IMR-90 (cell line): ENCODE results near the gene IL17C.

Source experiments
- BHLHE40 ChIP-seq: fragments of 150-350 bp; IDR thresholded peaks from 2 replicates; pipeline ENCODE4 v1.6.1; 2016; ENCODE audit warnings: mild to moderate bottlenecking, low read depth, low read length
- CHD1 ChIP-seq: IDR thresholded peaks from 2 replicates; pipeline ENCODE4 v1.6.1; 2012; ENCODE audit warnings: low read depth, low read length, improper control_type of control experiment
- CTCF ChIP-seq: conservative IDR thresholded peaks from 2 replicates; pipeline ENCODE4 v1.5.1; 2012; ENCODE audit warnings: mild to moderate bottlenecking, low read depth, low read length, improper control_type of control experiment
- ELK1 ChIP-seq: fragments of 150-350 bp; IDR thresholded peaks from 2 replicates; pipeline ENCODE4 v1.6.1; 2016; ENCODE audit warnings: low read depth, mild to moderate bottlenecking, low read length, moderate library complexity, borderline replicate concordance
- MAZ ChIP-seq: IDR thresholded peaks from 2 replicates; pipeline ENCODE4 v1.6.1; 2012; ENCODE audit warnings: low read depth, mild to moderate bottlenecking, low read length, improper control_type of control experiment, moderate library complexity, borderline replicate concordance
- MXI1 ChIP-seq: IDR thresholded peaks from 2 replicates; pipeline ENCODE4 v1.6.1; 2012; ENCODE audit warnings: low read depth, mild to moderate bottlenecking, low read length, moderate library complexity, borderline replicate concordance
- POLR2A ChIP-seq: IDR thresholded peaks from 2 replicates; pipeline ENCODE4 v1.6.1; 2012; ENCODE audit warnings: mild to moderate bottlenecking, low read depth, low read length
- RAD21 ChIP-seq: IDR thresholded peaks from 2 replicates; pipeline ENCODE4 v1.6.1; 2012; ENCODE audit warnings: low read length, improper control_type of control experiment
- RCOR1 ChIP-seq: IDR thresholded peaks from 2 replicates; pipeline ENCODE4 v1.6.1; 2012; ENCODE audit warnings: mild to moderate bottlenecking, low read length, improper control_type of control experiment; ENCODE audit not compliant: insufficient replicate concordance
- RFX5 ChIP-seq: IDR thresholded peaks from 2 replicates; pipeline ENCODE4 v1.8.0; 2012; ENCODE audit warnings: low read depth, mild to moderate bottlenecking, low read length, moderate library complexity
- TF ChIP-seq, protein P1 (sequence below): fragments of 150-350 bp; IDR thresholded peaks from 2 replicates; pipeline ENCODE4 v1.6.1; 2017; ENCODE audit warnings: mild to moderate bottlenecking, antibody characterized with exemption, low read length, low read depth

DNA sequence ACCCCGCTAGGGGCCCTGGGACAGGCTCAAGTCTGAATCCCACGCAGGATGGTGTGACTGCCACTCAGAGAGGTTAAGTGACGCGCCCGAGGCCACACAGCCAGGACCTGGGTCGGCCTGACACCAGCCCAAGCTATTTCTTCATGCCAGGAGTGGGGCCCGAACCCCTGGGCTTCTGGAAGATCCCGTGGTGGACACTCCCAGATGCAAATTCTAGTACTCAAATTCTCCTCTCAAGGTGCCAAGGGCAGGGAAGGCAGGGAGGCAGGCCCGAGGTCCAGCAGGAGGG lies 5.2 kb downstream of the IL17C start:
- TF ChIP-seq CTCF = no peak
- TF ChIP-seq RFX5 = no peak
- TF ChIP-seq MAZ = no peak
- TF ChIP-seq, protein P1, sequence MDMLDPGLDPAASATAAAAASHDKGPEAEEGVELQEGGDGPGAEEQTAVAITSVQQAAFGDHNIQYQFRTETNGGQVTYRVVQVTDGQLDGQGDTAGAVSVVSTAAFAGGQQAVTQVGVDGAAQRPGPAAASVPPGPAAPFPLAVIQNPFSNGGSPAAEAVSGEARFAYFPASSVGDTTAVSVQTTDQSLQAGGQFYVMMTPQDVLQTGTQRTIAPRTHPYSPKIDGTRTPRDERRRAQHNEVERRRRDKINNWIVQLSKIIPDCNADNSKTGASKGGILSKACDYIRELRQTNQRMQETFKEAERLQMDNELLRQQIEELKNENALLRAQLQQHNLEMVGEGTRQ = no peak
- no peak for TF ChIP-seq CHD1
- TF ChIP-seq RCOR1 = no peak
- no peak for TF ChIP-seq ELK1
- no peak for TF ChIP-seq RAD21
- no peak for TF ChIP-seq BHLHE40
- TF ChIP-seq MXI1 = no peak
- no peak for TF ChIP-seq POLR2A
